ENCODE data around the gene ABLIM2. TPM values are rescaled to one million over a fixed set of nuclear protein-coding genes. Genes with fewer than 3 reads are reported as not detected.

Gene ABLIM2
- total RNA-seq, 1 experiment from 2014 or later, result 2.7 TPM

DNA sequence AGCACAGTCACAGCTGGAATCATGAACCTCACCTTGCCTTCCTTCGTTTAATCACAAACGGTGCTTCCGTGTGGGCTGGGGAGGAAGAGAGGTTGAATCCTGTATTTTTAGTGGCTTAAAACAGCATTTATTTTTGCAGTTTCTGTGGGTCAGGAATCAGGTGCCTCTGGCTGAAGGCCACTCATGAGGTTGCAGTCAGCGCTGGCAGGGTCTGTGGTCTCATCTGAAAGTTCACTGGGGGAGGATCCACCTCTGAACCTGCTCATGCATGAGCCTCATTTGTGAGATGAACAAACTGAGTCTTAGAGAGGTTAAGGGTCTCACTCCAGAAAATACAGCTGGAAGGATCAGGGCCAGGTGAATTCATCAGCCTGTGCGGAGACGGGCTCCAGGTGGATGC lies 17.1 kb upstream of the ABLIM2 start:
- TF ChIP-seq, protein P1, sequence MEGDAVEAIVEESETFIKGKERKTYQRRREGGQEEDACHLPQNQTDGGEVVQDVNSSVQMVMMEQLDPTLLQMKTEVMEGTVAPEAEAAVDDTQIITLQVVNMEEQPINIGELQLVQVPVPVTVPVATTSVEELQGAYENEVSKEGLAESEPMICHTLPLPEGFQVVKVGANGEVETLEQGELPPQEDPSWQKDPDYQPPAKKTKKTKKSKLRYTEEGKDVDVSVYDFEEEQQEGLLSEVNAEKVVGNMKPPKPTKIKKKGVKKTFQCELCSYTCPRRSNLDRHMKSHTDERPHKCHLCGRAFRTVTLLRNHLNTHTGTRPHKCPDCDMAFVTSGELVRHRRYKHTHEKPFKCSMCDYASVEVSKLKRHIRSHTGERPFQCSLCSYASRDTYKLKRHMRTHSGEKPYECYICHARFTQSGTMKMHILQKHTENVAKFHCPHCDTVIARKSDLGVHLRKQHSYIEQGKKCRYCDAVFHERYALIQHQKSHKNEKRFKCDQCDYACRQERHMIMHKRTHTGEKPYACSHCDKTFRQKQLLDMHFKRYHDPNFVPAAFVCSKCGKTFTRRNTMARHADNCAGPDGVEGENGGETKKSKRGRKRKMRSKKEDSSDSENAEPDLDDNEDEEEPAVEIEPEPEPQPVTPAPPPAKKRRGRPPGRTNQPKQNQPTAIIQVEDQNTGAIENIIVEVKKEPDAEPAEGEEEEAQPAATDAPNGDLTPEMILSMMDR (conservative IDR thresholded peaks at IDR 0.05; ENCODE audit: low read depth, low read length), result no peak
- no peak for TF ChIP-seq EZH2 (IDR thresholded peaks at IDR 0.05; ENCODE audit: borderline replicate concordance, low read depth, low read length, poor library complexity, severe bottlenecking)
- Histone ChIP-seq H3K4me3 (ENCODE audit: low read depth, low read length, poor library complexity, severe bottlenecking) (no peak overlapping the region), H3K27ac (ENCODE audit: low read depth, low read length, poor library complexity, severe bottlenecking) (no peak overlapping the region), H3K36me3 (ENCODE audit: insufficient read depth, low read length, poor library complexity, severe bottlenecking) (no peaks in the 10 kb centered on the region), H3K27me3 (replicated peaks; ENCODE audit: insufficient read depth, low read depth, low read length, poor library complexity) (no peaks in the 10 kb centered on the region), H3K4me1 (ENCODE audit: insufficient read depth, low read length, poor library complexity, severe bottlenecking) (peaks cover 7% of the 10 kb centered on the region), H3K9me3 (ENCODE audit: low read depth, low read length, poor library complexity, severe bottlenecking) (no peaks in the 10 kb centered on the region)
- POLR2A ChIA-PET (ENCODE audit: low non-redundant PET), result no interaction called here
- intact Hi-C loops (cut with micrococcal nuclease; ENCODE audit: unreplicated experiment), result loop anchor here (2.0 kb wide), 1 partner anchor 227 kb away; no protein-coding TSS in a partner anchor
- DNase-seq (ENCODE audit: low spot score), result no peak
- BruUV-seq (replicated peaks), result no TSS peak
- CTCF ChIA-PET, result no interaction called here

GRCh38 chr4:8174970-8175369 lies 16.4 kb upstream of the ABLIM2 start:
- no peak overlapping the region for H3K4me3 ChIP-seq (ENCODE audit: low read depth, low read length, poor library complexity, severe bottlenecking)
- intact Hi-C loops (cut with micrococcal nuclease; ENCODE audit: unreplicated experiment), result no loop called here
- BruUV-seq (replicated peaks), result no TSS peak
- H3K27ac ChIP-seq (ENCODE audit: low read depth, low read length, poor library complexity, severe bottlenecking), result no peak overlapping the region
- TF ChIP-seq, protein P1 (conservative IDR thresholded peaks at IDR 0.05; ENCODE audit: low read depth, low read length), result no peak
- no peak for TF ChIP-seq EZH2 (IDR thresholded peaks at IDR 0.05; ENCODE audit: borderline replicate concordance, low read depth, low read length, poor library complexity, severe bottlenecking)
- no peaks in the 10 kb centered on the region for H3K27me3 ChIP-seq (replicated peaks; ENCODE audit: insufficient read depth, low read depth, low read length, poor library complexity)
- ChIA-PET POLR2A (ENCODE audit: low non-redundant PET) (no interaction called here), CTCF (no interaction called here)
- peaks cover 7% of the 10 kb centered on the region for H3K4me1 ChIP-seq (ENCODE audit: insufficient read depth, low read length, poor library complexity, severe bottlenecking)
- no peaks in the 10 kb centered on the region for H3K9me3 ChIP-seq (ENCODE audit: low read depth, low read length, poor library complexity, severe bottlenecking)
- no peak for DNase-seq (ENCODE audit: low spot score)
- no peaks in the 10 kb centered on the region for H3K36me3 ChIP-seq (ENCODE audit: insufficient read depth, low read length, poor library complexity, severe bottlenecking)

- intact Hi-C loops (cut with micrococcal nuclease; ENCODE audit: unreplicated experiment), result no loop called here
Measured at GRCh38 chr4:8173492-8174242, 15.1 kb upstream of the ABLIM2 start.

More at GRCh38 chr4:8173492-8174242, 15.1 kb upstream of the ABLIM2 start:
- DNase-seq (ENCODE audit: low spot score), result no peak
- POLR2A ChIA-PET (ENCODE audit: low non-redundant PET), result no interaction called here
- no peaks in the 10 kb centered on the region for H3K27me3 ChIP-seq (replicated peaks; ENCODE audit: insufficient read depth, low read depth, low read length, poor library complexity)
- H3K4me3 ChIP-seq (ENCODE audit: low read depth, low read length, poor library complexity, severe bottlenecking), result no peak overlapping the region
- no TSS peak for BruUV-seq (replicated peaks)
- no peak for TF ChIP-seq EZH2 (IDR thresholded peaks at IDR 0.05; ENCODE audit: borderline replicate concordance, low read depth, low read length, poor library complexity, severe bottlenecking)
- TF ChIP-seq, protein P1 (conservative IDR thresholded peaks at IDR 0.05; ENCODE audit: low read depth, low read length), result 0 out of 2 replicates have a peak, but pooled peaks have one; percentile 12
- H3K36me3 ChIP-seq (ENCODE audit: insufficient read depth, low read length, poor library complexity, severe bottlenecking), result no peaks in the 10 kb centered on the region
- no peak overlapping the region for H3K27ac ChIP-seq (ENCODE audit: low read depth, low read length, poor library complexity, severe bottlenecking)
- peaks cover 7% of the 10 kb centered on the region for H3K4me1 ChIP-seq (ENCODE audit: insufficient read depth, low read length, poor library complexity, severe bottlenecking)
- no peaks in the 10 kb centered on the region for H3K9me3 ChIP-seq (ENCODE audit: low read depth, low read length, poor library complexity, severe bottlenecking)
- CTCF ChIA-PET, result no interaction called here
